HEK293 (cell line): Measurements from ENCODE around the gene CEP72.

ENCODE experiments used
- CTCF ChIA-PET: fragments of 350-600 bp; formaldehyde crosslinking; extraction: SDS; loops from one replicate; lab custom pipeline; 2021; ENCODE audit warnings: antibody characterized with exemption; lab: Yijun Ruan, JAX
- POLR2A ChIA-PET: fragments of 300-600 bp; formaldehyde crosslinking; extraction: SDS; loops from one replicate; lab custom pipeline; 2020; ENCODE audit warnings: antibody characterized with exemption, inconsistent platforms; lab: Yijun Ruan, JAX
- H3K27ac ChIP-seq: fragments of 200-500 bp; sonication (Bioruptor generic); 2 replicates; pipeline ENCODE4 v1.5.1; 2014; ENCODE audit warnings: low read depth, low read length, control low read depth, inconsistent platforms; ENCODE audit errors: extremely low read depth
- H3K36me3 ChIP-seq, 2 experiments: fragments of 200-500 bp in 1 of 2; sonication (Bioruptor generic) in 1 of 2; 1 replicate in 1 of 2; 2 replicates in 1 of 2; pipeline ENCODE4 v1.5.1; 2014 to 2017; ENCODE audit warnings: inconsistent platforms in 2 of 2, low read length in 2 of 2; ENCODE audit not compliant: control insufficient read depth in 2 of 2, insufficient read depth in 1 of 2
- H3K4me1 ChIP-seq: fragments of 200-500 bp; sonication (Bioruptor generic); 2 replicates; pipeline ENCODE4 v1.5.1; 2014; ENCODE audit warnings: mild to moderate bottlenecking, low read length, inconsistent platforms; ENCODE audit not compliant: control insufficient read depth, insufficient read depth
- H3K4me3 ChIP-seq: 2 replicates; pipeline ENCODE4 v1.5.1; 2011; ENCODE audit warnings: low read depth, mild to moderate bottlenecking, control low read depth, low read length, moderate library complexity
- H3K9me3 ChIP-seq: fragments of 200-500 bp; sonication (Bioruptor generic); 2 replicates; pipeline ENCODE4 v1.5.1; 2014; ENCODE audit warnings: low read depth, low read length, inconsistent platforms; ENCODE audit not compliant: control insufficient read depth, insufficient read depth
- GLIS1 ChIP-seq: fragments of 450-650 bp; formaldehyde crosslinking; IDR thresholded peaks from 2 replicates; pipeline ENCODE4 v1.5.1; 2016; ENCODE audit warnings: missing biosample characterization, missing genetic modification characterization
- MEIS1 ChIP-seq: sonication (generic); formaldehyde crosslinking; IDR thresholded peaks from 2 replicates; pipeline ENCODE4 v1.8.1; 2022; ENCODE audit warnings: missing genetic modification reagents, mild to moderate bottlenecking, borderline replicate concordance
- TRIM28 ChIP-seq: IDR thresholded peaks from 2 replicates; pipeline ENCODE4 v1.6.1; 2011; ENCODE audit warnings: low read length, control low read depth, borderline replicate concordance
- ZEB2 ChIP-seq: fragments of 450-650 bp; formaldehyde crosslinking; IDR thresholded peaks from 2 replicates; pipeline ENCODE4 v1.5.1; 2016; ENCODE audit warnings: missing biosample characterization, missing genetic modification characterization
- ZNF10 ChIP-seq: fragments of 450-650 bp; formaldehyde crosslinking; IDR thresholded peaks from 2 replicates; pipeline ENCODE4 v1.5.1; 2017; ENCODE audit warnings: missing biosample characterization, missing genetic modification characterization
- ZNF274 ChIP-seq, 2 experiments: fragments of 200-500 bp in 1 of 2; fragments of 450-650 bp in 1 of 2; sonication (Bioruptor generic) in 1 of 2; formaldehyde crosslinking in 1 of 2; IDR thresholded peaks; 2 replicates each; pipeline versions ENCODE4 v1.5.1 to v1.6.1; 2014 to 2016; ENCODE audit warnings: borderline replicate concordance in 1 of 2, inconsistent platforms in 1 of 2, low read length in 1 of 2, missing biosample characterization in 1 of 2, missing genetic modification characterization in 1 of 2
- ZNF354C ChIP-seq: fragments of 450-650 bp; formaldehyde crosslinking; IDR thresholded peaks from 2 replicates; pipeline ENCODE4 v1.5.1; 2016; ENCODE audit warnings: missing biosample characterization, missing genetic modification characterization, low read depth, borderline replicate concordance
- ZNF555 ChIP-seq: fragments of 450-650 bp; formaldehyde crosslinking; conservative IDR thresholded peaks from 2 replicates; pipeline ENCODE4 v1.5.1; 2017; ENCODE audit warnings: missing biosample characterization, mild to moderate bottlenecking, missing genetic modification characterization, inconsistent platforms
- ZNF600 ChIP-seq: fragments of 450-650 bp; formaldehyde crosslinking; IDR thresholded peaks from 2 replicates; pipeline ENCODE4 v1.5.1; 2016; ENCODE audit warnings: missing biosample characterization, missing genetic modification characterization
- TF ChIP-seq, protein P1 (sequence below): fragments of 450-650 bp; formaldehyde crosslinking; IDR thresholded peaks from 2 replicates; pipeline ENCODE4 v1.5.1; 2016; ENCODE audit warnings: missing biosample characterization, missing genetic modification characterization
- TF ChIP-seq, protein P2 (sequence below): fragments of 450-650 bp; formaldehyde crosslinking; conservative IDR thresholded peaks from 2 replicates; pipeline ENCODE4 v1.5.1; 2016; ENCODE audit warnings: low read depth, missing biosample characterization, missing genetic modification characterization
- TF ChIP-seq, protein P3 (sequence below): fragments of 450-650 bp; formaldehyde crosslinking; IDR thresholded peaks from 2 replicates; pipeline ENCODE4 v1.5.1; 2016; ENCODE audit warnings: missing biosample characterization, missing genetic modification characterization
- TF ChIP-seq, protein P4 (sequence below): fragments of 450-650 bp; formaldehyde crosslinking; IDR thresholded peaks from 2 replicates; pipeline ENCODE4 v1.5.1; 2016; ENCODE audit warnings: missing biosample characterization, missing genetic modification characterization
- TF ChIP-seq, protein P5 (sequence below): fragments of 450-650 bp; formaldehyde crosslinking; IDR thresholded peaks from 2 replicates; pipeline ENCODE4 v1.5.1; 2016; ENCODE audit warnings: missing biosample characterization, missing genetic modification characterization

CEP72 gene

DNA sequence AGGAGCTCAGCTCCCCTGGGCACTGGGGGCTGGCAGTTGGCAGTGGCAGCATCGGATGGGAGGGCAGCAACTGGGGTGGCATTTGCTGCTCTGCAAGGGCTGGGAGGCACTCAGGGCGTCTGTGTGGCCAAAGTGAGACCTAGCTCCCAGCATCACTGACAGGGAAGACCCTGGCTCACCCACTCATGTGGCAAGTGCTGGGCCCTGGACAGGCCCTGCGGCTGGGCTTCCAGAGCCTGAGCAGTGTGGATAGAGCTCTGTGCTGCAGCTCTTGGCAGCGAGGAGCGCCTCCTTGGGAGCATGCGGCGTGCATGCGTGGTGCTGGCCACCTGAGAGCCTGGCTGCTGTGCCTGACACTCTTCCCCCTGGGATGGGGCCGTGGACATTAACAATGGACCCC lies 10.2 kb downstream of the CEP72 start:
- H3K36me3 ChIP-seq, result peaks cover 40 to 100% of the 10 kb centered on the region in 2 experiments
- H3K27ac ChIP-seq, result no peak overlapping the region
- no peaks in the 10 kb centered on the region for H3K4me1 ChIP-seq
- no peak for TF ChIP-seq MEIS1
- TF ChIP-seq, protein P1, sequence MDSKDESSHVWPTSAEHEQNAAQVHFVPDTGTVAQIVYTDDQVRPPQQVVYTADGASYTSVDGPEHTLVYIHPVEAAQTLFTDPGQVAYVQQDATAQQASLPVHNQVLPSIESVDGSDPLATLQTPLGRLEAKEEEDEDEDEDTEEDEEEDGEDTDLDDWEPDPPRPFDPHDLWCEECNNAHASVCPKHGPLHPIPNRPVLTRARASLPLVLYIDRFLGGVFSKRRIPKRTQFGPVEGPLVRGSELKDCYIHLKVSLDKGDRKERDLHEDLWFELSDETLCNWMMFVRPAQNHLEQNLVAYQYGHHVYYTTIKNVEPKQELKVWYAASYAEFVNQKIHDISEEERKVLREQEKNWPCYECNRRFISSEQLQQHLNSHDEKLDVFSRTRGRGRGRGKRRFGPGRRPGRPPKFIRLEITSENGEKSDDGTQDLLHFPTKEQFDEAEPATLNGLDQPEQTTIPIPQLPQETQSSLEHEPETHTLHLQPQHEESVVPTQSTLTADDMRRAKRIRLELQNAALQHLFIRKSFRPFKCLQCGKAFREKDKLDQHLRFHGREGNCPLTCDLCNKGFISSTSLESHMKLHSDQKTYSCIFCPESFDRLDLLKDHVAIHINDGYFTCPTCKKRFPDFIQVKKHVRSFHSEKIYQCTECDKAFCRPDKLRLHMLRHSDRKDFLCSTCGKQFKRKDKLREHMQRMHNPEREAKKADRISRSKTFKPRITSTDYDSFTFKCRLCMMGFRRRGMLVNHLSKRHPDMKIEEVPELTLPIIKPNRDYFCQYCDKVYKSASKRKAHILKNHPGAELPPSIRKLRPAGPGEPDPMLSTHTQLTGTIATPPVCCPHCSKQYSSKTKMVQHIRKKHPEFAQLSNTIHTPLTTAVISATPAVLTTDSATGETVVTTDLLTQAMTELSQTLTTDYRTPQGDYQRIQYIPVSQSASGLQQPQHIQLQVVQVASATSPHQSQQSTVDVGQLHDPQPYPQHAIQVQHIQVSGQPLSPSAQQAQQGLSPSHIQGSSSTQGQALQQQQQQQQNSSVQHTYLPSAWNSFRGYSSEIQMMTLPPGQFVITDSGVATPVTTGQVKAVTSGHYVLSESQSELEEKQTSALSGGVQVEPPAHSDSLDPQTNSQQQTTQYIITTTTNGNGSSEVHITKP (tag by site-specific recombination), result no peak
- TF ChIP-seq, protein P2, sequence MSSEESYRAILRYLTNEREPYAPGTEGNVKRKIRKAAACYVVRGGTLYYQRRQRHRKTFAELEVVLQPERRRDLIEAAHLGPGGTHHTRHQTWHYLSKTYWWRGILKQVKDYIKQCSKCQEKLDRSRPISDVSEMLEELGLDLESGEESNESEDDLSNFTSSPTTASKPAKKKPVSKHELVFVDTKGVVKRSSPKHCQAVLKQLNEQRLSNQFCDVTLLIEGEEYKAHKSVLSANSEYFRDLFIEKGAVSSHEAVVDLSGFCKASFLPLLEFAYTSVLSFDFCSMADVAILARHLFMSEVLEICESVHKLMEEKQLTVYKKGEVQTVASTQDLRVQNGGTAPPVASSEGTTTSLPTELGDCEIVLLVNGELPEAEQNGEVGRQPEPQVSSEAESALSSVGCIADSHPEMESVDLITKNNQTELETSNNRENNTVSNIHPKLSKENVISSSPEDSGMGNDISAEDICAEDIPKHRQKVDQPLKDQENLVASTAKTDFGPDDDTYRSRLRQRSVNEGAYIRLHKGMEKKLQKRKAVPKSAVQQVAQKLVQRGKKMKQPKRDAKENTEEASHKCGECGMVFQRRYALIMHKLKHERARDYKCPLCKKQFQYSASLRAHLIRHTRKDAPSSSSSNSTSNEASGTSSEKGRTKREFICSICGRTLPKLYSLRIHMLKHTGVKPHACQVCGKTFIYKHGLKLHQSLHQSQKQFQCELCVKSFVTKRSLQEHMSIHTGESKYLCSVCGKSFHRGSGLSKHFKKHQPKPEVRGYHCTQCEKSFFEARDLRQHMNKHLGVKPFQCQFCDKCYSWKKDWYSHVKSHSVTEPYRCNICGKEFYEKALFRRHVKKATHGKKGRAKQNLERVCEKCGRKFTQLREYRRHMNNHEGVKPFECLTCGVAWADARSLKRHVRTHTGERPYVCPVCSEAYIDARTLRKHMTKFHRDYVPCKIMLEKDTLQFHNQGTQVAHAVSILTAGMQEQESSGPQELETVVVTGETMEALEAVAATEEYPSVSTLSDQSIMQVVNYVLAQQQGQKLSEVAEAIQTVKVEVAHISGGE (tag by site-specific recombination), result no peak
- no peak for TF ChIP-seq ZNF354C (tag by site-specific recombination)
- CTCF ChIA-PET, result interaction anchor here (1.1 kb wide), 1 partner anchor 176 kb away, joined by 4 read pairs; no protein-coding TSS in a partner anchor
- POLR2A ChIA-PET, result interaction anchor here (0.9 kb wide), 1 partner anchor 11 kb away, joined by 3 read pairs; no protein-coding TSS in a partner anchor
- H3K4me3 ChIP-seq, result no peak overlapping the region
- no peaks in the 10 kb centered on the region for H3K9me3 ChIP-seq

DNA sequence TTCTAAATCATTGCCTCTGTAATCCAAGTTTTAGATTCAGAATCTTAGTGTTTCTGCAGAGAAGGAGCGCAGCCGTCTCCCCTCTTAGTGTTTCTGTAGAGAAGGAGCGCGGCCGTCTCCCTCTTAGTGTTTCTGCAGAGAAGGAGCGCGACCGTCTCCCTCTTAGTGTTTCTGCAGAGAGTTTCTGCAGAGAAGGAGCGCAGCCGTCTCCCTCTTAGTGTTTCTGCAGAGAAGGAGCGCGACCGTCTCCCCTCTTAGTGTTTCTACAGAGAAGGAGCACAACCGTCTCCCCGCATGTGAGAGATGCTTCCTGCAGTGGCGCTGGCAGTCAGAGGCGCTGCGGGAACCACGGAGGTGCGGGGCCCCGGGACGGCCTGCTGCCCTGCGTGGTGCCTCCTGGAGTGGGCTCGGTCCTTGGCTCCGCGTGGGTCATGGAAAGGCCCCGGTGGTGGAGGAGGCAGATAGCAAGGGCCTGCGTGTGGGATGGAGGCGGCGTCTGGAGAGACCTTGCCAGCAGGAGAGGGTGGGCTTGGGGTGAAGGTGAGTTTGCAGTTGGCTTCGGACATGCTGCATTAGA lies 10.9 kb downstream of the CEP72 start:
- POLR2A ChIA-PET, result interaction anchor here (0.9 kb wide), 1 partner anchor 12 kb away, joined by 3 read pairs; no protein-coding TSS in a partner anchor
- no peaks in the 10 kb centered on the region for H3K9me3 ChIP-seq
- CTCF ChIA-PET, result interaction anchor here (1.1 kb wide), 1 partner anchor 177 kb away, joined by 4 read pairs; no protein-coding TSS in a partner anchor
- H3K27ac ChIP-seq, result no peak overlapping the region
- H3K4me3 ChIP-seq, result no peak overlapping the region
- peaks cover 45 to 100% of the 10 kb centered on the region in 2 experiments for H3K36me3 ChIP-seq
- no peaks in the 10 kb centered on the region for H3K4me1 ChIP-seq
- TF ChIP-seq ZEB2 (tag by site-specific recombination) (no peak), GLIS1 (tag by site-specific recombination) (no peak), ZNF600 (tag by site-specific recombination) (no peak), ZNF274 (IDR thresholded peaks at IDR 0.05; ENCODE audit: low read length) (no peak), ZNF274 (tag by site-specific recombination; IDR thresholded peaks at IDR 0.05; ENCODE audit: borderline replicate concordance) (no peak), TRIM28 (no peak), ZNF555 (tag by site-specific recombination) (no peak), ZNF10 (tag by site-specific recombination) (no peak)
- TF ChIP-seq, protein P3, sequence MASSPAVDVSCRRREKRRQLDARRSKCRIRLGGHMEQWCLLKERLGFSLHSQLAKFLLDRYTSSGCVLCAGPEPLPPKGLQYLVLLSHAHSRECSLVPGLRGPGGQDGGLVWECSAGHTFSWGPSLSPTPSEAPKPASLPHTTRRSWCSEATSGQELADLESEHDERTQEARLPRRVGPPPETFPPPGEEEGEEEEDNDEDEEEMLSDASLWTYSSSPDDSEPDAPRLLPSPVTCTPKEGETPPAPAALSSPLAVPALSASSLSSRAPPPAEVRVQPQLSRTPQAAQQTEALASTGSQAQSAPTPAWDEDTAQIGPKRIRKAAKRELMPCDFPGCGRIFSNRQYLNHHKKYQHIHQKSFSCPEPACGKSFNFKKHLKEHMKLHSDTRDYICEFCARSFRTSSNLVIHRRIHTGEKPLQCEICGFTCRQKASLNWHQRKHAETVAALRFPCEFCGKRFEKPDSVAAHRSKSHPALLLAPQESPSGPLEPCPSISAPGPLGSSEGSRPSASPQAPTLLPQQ (tag by site-specific recombination), result no peak
- TF ChIP-seq, protein P4, sequence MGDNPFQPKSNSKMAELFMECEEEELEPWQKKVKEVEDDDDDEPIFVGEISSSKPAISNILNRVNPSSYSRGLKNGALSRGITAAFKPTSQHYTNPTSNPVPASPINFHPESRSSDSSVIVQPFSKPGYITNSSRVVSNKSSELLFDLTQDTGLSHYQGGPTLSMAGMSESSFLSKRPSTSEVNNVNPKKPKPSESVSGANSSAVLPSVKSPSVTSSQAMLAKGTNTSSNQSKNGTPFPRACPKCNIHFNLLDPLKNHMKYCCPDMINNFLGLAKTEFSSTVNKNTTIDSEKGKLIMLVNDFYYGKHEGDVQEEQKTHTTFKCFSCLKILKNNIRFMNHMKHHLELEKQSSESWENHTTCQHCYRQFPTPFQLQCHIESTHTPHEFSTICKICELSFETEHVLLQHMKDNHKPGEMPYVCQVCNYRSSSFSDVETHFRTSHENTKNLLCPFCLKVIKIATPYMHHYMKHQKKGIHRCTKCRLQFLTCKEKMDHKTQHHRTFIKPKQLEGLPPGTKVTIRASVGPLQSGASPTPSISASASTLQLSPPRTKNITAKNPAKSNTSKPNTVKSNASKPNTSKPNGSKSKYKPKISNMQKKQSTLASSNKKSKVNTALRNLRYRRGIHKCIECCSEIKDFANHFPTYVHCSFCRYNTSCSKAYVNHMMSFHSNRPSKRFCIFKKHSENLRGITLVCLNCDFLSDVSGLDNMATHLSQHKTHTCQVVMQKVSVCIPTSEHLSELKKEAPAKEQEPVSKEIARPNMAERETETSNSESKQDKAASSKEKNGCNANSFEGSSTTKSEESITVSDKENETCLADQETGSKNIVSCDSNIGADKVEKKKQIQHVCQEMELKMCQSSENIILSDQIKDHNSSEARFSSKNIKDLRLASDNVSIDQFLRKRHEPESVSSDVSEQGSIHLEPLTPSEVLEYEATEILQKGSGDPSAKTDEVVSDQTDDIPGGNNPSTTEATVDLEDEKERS (tag by site-specific recombination), result no peak
- TF ChIP-seq, protein P2 (tag by site-specific recombination), result no peak
- TF ChIP-seq, protein P5, sequence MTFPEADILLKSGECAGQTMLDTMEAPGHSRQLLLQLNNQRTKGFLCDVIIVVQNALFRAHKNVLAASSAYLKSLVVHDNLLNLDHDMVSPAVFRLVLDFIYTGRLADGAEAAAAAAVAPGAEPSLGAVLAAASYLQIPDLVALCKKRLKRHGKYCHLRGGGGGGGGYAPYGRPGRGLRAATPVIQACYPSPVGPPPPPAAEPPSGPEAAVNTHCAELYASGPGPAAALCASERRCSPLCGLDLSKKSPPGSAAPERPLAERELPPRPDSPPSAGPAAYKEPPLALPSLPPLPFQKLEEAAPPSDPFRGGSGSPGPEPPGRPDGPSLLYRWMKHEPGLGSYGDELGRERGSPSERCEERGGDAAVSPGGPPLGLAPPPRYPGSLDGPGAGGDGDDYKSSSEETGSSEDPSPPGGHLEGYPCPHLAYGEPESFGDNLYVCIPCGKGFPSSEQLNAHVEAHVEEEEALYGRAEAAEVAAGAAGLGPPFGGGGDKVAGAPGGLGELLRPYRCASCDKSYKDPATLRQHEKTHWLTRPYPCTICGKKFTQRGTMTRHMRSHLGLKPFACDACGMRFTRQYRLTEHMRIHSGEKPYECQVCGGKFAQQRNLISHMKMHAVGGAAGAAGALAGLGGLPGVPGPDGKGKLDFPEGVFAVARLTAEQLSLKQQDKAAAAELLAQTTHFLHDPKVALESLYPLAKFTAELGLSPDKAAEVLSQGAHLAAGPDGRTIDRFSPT (tag by site-specific recombination), result no peak
